22Rv1 (cell line): Measurements from ENCODE around the gene TRAF4.

Experiments
- CTCF ChIP-seq: fragments of 450-650 bp; IDR thresholded peaks from 2 replicates; pipeline ENCODE4 v1.5.1; 2017; ENCODE audit warnings: mild to moderate bottlenecking
- ZFX ChIP-seq: fragments of 450-650 bp; IDR thresholded peaks from 2 replicates; pipeline ENCODE4 v1.6.1; 2017; ENCODE audit warnings: antibody characterized with exemption, borderline replicate concordance

GRCh38 chr17:28725660-28726225 lies 18.1 kb upstream of the TRAF4 start:
- no peak for TF ChIP-seq CTCF
- TF ChIP-seq ZFX = no peak
